ENCODE results near the gene PREB. TPM values are rescaled to one million over a fixed set of nuclear protein-coding genes. Genes with fewer than 3 reads are reported as not detected.

Gene PREB
- total RNA-seq, 2 donors from 2014 or later = 42.7 to 72.1 TPM

- no peaks in the 10 kb centered on the region for H3K9me3 ChIP-seq
- no peak for TF ChIP-seq CTCF (IDR thresholded peaks at IDR 0.05)
- no peaks in the 10 kb centered on the region for H3K36me3 ChIP-seq
- H3K9ac ChIP-seq (ENCODE audit: low read depth in 2 of 2, low read length in 2 of 2) = no peak overlapping the region
- intact Hi-C loops (cut with DNase I) = no loop called here
- no peak overlapping the region for H3K4me3 ChIP-seq
- H3K27me3 ChIP-seq = no peaks in the 10 kb centered on the region
- no peak for DNase-seq
- H3K27ac ChIP-seq = no peak overlapping the region
- H3K4me1 ChIP-seq = no peaks in the 10 kb centered on the region
Measured at GRCh38 chr2:27150639-27151230, 16.3 kb upstream of the PREB start.

- H3K9ac ChIP-seq (ENCODE audit: low read depth in 2 of 2, low read length in 2 of 2) = no peak overlapping the region
- TF ChIP-seq CTCF (IDR thresholded peaks at IDR 0.05) = no peak
Measured at GRCh38 chr2:27149570-27150405, 15.4 kb upstream of the PREB start.

DNA sequence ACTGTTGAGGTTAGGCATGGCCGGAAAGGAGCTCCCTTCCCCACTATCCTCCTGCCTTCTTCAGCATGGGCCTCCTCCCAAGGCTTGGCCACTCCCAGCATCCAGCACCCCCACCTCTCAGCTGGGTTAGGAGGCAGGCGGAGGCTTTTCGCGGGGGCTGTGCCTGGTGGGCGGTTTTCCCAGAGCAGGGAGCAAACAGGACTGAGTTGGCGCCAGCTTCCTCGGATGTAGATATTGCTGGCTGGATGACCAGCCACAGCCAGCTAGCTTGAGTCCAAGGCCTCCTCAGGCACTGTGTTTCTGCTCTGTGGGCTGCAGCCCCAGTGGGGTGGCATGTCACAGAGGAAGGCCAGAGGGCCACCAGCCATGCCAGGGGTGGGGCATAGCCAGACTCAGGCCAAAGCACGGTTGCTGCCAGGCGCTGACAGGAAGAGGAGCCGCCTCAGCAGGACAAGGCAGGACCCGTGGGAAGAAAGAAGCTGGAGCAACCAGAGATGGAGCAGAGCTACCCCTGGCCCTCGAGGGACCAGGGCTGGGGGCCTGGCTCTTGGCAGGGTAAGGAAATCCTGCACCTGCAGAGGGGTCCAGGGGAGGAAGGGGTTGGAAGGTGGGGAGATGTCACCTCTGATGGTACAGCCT lies 14.5 kb upstream of the PREB start, which contains the start of gene TCF23:
Gene TCF23, plus strand, starts transcription at position 204 of the 639 bp plus-strand sequence. Its CDS starts 130 bp downstream, at position 334.
- intact Hi-C loops (cut with DNase I) = no loop called here
- Histone ChIP-seq H3K27me3 (no peaks in the 10 kb centered on the region), H3K4me3 (no peak within 1 kb of the TSS), H3K36me3 (no peaks in the 10 kb centered on the region), H3K4me1 (no peaks in the 10 kb centered on the region), H3K9ac (ENCODE audit: low read depth in 2 of 2, low read length in 2 of 2) (no peak within 1 kb of the TSS), H3K9me3 (no peaks in the 10 kb centered on the region), H3K27ac (no peak within 1 kb of the TSS)
- TF ChIP-seq CTCF (IDR thresholded peaks at IDR 0.05) = no peak
- DNase-seq = no peak

More at GRCh38 chr2:27149570-27150405, 15.4 kb upstream of the PREB start:
- Histone ChIP-seq H3K27ac (no peak overlapping the region), H3K9me3 (no peaks in the 10 kb centered on the region), H3K4me1 (no peaks in the 10 kb centered on the region), H3K27me3 (no peaks in the 10 kb centered on the region), H3K36me3 (no peaks in the 10 kb centered on the region), H3K4me3 (no peak overlapping the region)
- intact Hi-C loops (cut with DNase I) = no loop called here
- no peak for DNase-seq

GRCh38 chr2:27147935-27148334 lies 13.5 kb upstream of the PREB start:
- intact Hi-C loops (cut with DNase I) = no loop called here
- H3K27me3 ChIP-seq = no peaks in the 10 kb centered on the region
- H3K9me3 ChIP-seq = no peaks in the 10 kb centered on the region
- DNase-seq = no peak
- H3K9ac ChIP-seq (ENCODE audit: low read depth in 2 of 2, low read length in 2 of 2) = no peak overlapping the region
- no peak overlapping the region for H3K27ac ChIP-seq
- H3K4me3 ChIP-seq = no peak overlapping the region
- no peak for TF ChIP-seq CTCF (IDR thresholded peaks at IDR 0.05)
- no peaks in the 10 kb centered on the region for H3K4me1 ChIP-seq
- no peaks in the 10 kb centered on the region for H3K36me3 ChIP-seq

DNA sequence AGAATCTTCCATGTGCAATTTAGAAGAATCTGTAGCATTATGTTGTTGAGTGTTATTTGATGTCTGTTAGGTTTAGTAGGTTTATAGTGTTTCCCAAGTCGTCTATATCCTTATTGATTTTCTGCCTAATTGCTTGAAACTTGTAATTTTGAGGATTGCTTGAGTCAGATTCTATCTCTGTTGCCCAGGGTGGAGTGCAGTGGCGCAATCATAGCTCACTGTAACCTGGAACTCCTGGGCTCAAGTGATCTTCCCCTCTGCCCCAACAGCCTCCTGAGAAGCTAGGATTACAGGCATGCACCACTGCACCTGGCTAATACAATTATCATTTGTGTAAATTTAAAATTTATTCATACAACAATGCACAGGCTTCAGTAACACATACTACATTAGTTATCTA lies 11.2 kb upstream of the PREB start:
- TF ChIP-seq CTCF (IDR thresholded peaks at IDR 0.05) = no peak
- Histone ChIP-seq H3K36me3 (no peaks in the 10 kb centered on the region), H3K4me3 (no peak overlapping the region), H3K4me1 (no peaks in the 10 kb centered on the region), H3K9me3 (no peaks in the 10 kb centered on the region), H3K27ac (no peak overlapping the region), H3K9ac (ENCODE audit: low read depth in 2 of 2, low read length in 2 of 2) (no peak overlapping the region), H3K27me3 (no peaks in the 10 kb centered on the region)
- intact Hi-C loops (cut with DNase I) = no loop called here
- no peak for DNase-seq

All from colonic mucosa (tissue), 4 donors.